ENCODE results near the gene SLFN14. TPM values are rescaled to one million over a fixed set of nuclear protein-coding genes. Genes with fewer than 3 reads are reported as not detected.
A peak's percentile ranks its signal among the peaks of the same experiment; 100 is the strongest.

Gene SLFN14
- total RNA-seq, 1 donor from 2014 or later = not detected

GRCh38 chr17:35559495-35560210 lies 966 bp downstream of the SLFN14 start:
- no peak for TF ChIP-seq CTCF (conservative IDR thresholded peaks at IDR 0.05; ENCODE audit: low read depth, low read length)
- H3K4me3 ChIP-seq (ENCODE audit: low read depth, low read length) = no peak overlapping the region
- DNase-seq (ENCODE audit: low read depth) = no peak

GRCh38 chr17:35557353-35557752 lies 3.3 kb downstream of the SLFN14 start:
- TF ChIP-seq CTCF (conservative IDR thresholded peaks at IDR 0.05; ENCODE audit: low read depth, low read length) = no peak

GRCh38 chr17:35555691-35556090 lies 4.9 kb downstream of the SLFN14 start:
- no peak overlapping the region for H3K4me3 ChIP-seq (ENCODE audit: low read depth, low read length)
- peak; percentile 30 for TF ChIP-seq CTCF (conservative IDR thresholded peaks at IDR 0.05; ENCODE audit: low read depth, low read length)
- DNase-seq (ENCODE audit: low read depth) = no peak

More at GRCh38 chr17:35557353-35557752, 3.3 kb downstream of the SLFN14 start:
- DNase-seq (ENCODE audit: low read depth) = no peak
- no peak overlapping the region for H3K4me3 ChIP-seq (ENCODE audit: low read depth, low read length)

- no peak for DNase-seq (ENCODE audit: low read depth)
- H3K4me3 ChIP-seq (ENCODE audit: low read depth, low read length) = no peak overlapping the region
- TF ChIP-seq CTCF (conservative IDR thresholded peaks at IDR 0.05; ENCODE audit: low read depth, low read length) = no peak
These were observed 6.0 kb downstream of the SLFN14 start for GRCh38 chr17:35554668-35555067.

- DNase-seq (ENCODE audit: low read depth) = no peak
- TF ChIP-seq CTCF (conservative IDR thresholded peaks at IDR 0.05; ENCODE audit: low read depth, low read length) = no peak
- no peak overlapping the region for H3K4me3 ChIP-seq (ENCODE audit: low read depth, low read length)
These were observed 7.3 kb downstream of the SLFN14 start for GRCh38 chr17:35553310-35553709.

- no peak overlapping the region for H3K4me3 ChIP-seq (ENCODE audit: low read depth, low read length)
- no peak for DNase-seq (ENCODE audit: low read depth)
- TF ChIP-seq CTCF (conservative IDR thresholded peaks at IDR 0.05; ENCODE audit: low read depth, low read length) = no peak
These were observed 11.6 kb downstream of the SLFN14 start for GRCh38 chr17:35548978-35549377.

GRCh38 chr17:35548208-35548810 lies 12.3 kb downstream of the SLFN14 start:
- DNase-seq (ENCODE audit: low read depth) = no peak
- no peak overlapping the region for H3K4me3 ChIP-seq (ENCODE audit: low read depth, low read length)
- TF ChIP-seq CTCF (conservative IDR thresholded peaks at IDR 0.05; ENCODE audit: low read depth, low read length) = no peak
